OCI-LY3 (cell line): ENCODE measurements around the gene MARK4.

Source experiments
- H2AFZ ChIP-seq: fragments of 200-600, 300-600 bp; shearing (Covaris generic); 2 replicates; pipeline ENCODE4 v1.6.0; 2014; ENCODE audit warnings: antibody characterized with exemption, low read depth, low read length
- H3K27ac ChIP-seq: fragments of 200-600, 300-600 bp; sonication (generic); 2 replicates; pipeline ENCODE4 v1.5.1; 2014; ENCODE audit warnings: mild to moderate bottlenecking, low read length, moderate library complexity, mixed read lengths
- H3K27me3 ChIP-seq: fragments of 200-600, 300-600 bp; sonication (generic); 2 replicates; pipeline ENCODE4 v1.6.1; 2014; ENCODE audit warnings: low read depth, low read length, mixed read lengths
- H3K36me3 ChIP-seq: fragments of 200-600, 300-600 bp; sonication (generic); replicated peaks from 2 replicates; pipeline ENCODE3; 2014; ENCODE audit warnings: low read depth, low read length, mixed read lengths
- H3K4me1 ChIP-seq: fragments of 300-600, 200-600 bp; sonication (generic); 2 replicates; pipeline ENCODE4 v1.6.1; 2014; ENCODE audit warnings: low read length, mixed read lengths
- H3K4me2 ChIP-seq: fragments of 200-600, 300-600 bp; sonication (generic); 2 replicates; pipeline ENCODE4 v1.6.1; 2014; ENCODE audit warnings: low read length, mixed read lengths
- H3K4me3 ChIP-seq: fragments of 300-600, 200-600 bp; sonication (generic); 2 replicates; pipeline ENCODE4 v1.5.1; 2014; ENCODE audit warnings: antibody characterized with exemption, mild to moderate bottlenecking, low read length, moderate library complexity
- H3K79me2 ChIP-seq: fragments of 300-600, 200-600 bp; shearing (Covaris generic); 2 replicates; pipeline ENCODE4 v1.6.1; 2014; ENCODE audit warnings: mild to moderate bottlenecking, low read length, mixed read lengths
- H3K9ac ChIP-seq: fragments of 300-600, 200-600 bp; shearing (Covaris generic); 2 replicates; pipeline ENCODE4 v1.6.0; 2014; ENCODE audit warnings: mild to moderate bottlenecking, low read length, moderate library complexity
- H3K9me3 ChIP-seq: fragments of 200-600, 300-600 bp; shearing (Covaris generic); 2 replicates; pipeline ENCODE4 v1.6.1; 2014; ENCODE audit warnings: low read length, mixed read lengths; ENCODE audit not compliant: insufficient read depth
- H4K20me1 ChIP-seq: fragments of 200-600, 300-600 bp; sonication (generic); 2 replicates; pipeline ENCODE4 v1.6.1; 2016; ENCODE audit warnings: low read length, mixed read lengths; ENCODE audit not compliant: insufficient read depth
- CTCF ChIP-seq: fragments of 200-600, 300-600 bp; sonication (generic); IDR thresholded peaks from 2 replicates; pipeline ENCODE4 v1.5.1; 2014; ENCODE audit warnings: antibody characterized with exemption, low read length, low read depth
- EZH2phosphoT487 ChIP-seq: fragments of 200-600 bp; shearing (Covaris generic); IDR thresholded peaks from 2 replicates; pipeline ENCODE4 v1.6.1; 2018; ENCODE audit warnings: antibody characterized with exemption, mixed run types, low read depth

The MARK4 gene

DNA sequence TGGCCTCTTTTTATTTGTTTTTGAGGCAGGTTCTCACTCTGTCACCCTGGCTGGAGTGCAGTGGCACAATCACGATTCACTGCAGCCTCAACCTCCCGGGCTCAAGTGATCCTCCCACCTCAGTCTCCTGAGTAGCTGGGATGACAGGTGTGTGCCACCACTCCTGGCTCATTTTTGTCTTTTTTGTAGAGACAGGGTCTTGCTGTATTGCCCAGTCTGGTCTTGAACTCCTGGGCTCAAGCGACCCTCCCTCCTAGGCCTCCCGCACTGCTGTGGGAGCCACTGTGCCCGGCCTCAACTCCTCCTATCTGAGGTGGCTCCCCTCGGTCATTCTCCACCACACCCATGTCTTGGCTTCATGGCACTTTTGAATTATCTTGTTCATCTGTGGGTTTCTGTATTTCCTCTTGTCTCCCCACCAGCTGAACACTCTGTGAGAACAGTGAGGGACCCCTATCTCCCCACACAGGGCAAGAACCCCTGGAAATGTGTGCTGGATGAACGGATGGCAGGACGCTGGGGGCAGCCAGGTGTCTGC, 63.7 kb downstream of the MARK4 start:
- no peak overlapping the region for H3K4me2 ChIP-seq
- no peak for TF ChIP-seq EZH2phosphoT487
- no peak for TF ChIP-seq CTCF
- no peak overlapping the region for H2AFZ ChIP-seq
- no peaks in the 10 kb centered on the region for H3K9me3 ChIP-seq
- H3K9ac ChIP-seq, result no peak overlapping the region
- no peak overlapping the region for H3K27ac ChIP-seq
- no peak overlapping the region for H3K4me3 ChIP-seq
- H3K27me3 ChIP-seq, result peaks cover 8% of the 10 kb centered on the region
- H3K79me2 ChIP-seq, result no peaks in the 10 kb centered on the region
- H3K36me3 ChIP-seq, result no peaks in the 10 kb centered on the region
- H3K4me1 ChIP-seq, result no peaks in the 10 kb centered on the region
- H4K20me1 ChIP-seq, result no peaks in the 10 kb centered on the region

DNA sequence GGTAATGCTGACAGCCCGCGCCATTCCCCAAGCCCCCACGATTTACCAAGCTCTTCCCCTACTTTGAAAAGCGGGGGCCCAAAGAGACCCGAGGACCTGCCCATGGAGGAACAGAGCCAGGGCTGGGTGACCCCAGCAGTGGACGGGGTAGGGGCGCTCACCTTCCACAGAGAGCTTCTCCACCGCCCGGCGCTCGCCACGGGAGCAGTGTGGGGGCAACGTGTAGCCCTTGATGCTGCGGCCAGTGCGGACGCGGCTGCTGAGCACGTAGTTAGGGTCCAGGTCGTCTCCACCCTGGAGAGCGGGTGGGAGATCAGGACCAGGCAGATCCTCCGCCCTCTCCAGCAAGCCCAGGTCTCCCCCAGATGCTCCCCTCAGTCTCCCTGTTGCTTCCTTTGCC, 64.2 kb downstream of the MARK4 start:
- H2AFZ ChIP-seq, result no peak overlapping the region
- H3K4me3 ChIP-seq, result no peak overlapping the region
- H3K4me2 ChIP-seq, result no peak overlapping the region
- TF ChIP-seq CTCF (no peak), EZH2phosphoT487 (no peak)
- no peak overlapping the region for H3K27ac ChIP-seq
- no peaks in the 10 kb centered on the region for H3K79me2 ChIP-seq
- H3K9ac ChIP-seq, result no peak overlapping the region
- no peaks in the 10 kb centered on the region for H3K9me3 ChIP-seq
- no peaks in the 10 kb centered on the region for H3K36me3 ChIP-seq
- no peaks in the 10 kb centered on the region for H3K4me1 ChIP-seq
- H3K27me3 ChIP-seq, result peaks cover 8% of the 10 kb centered on the region
- H4K20me1 ChIP-seq, result no peaks in the 10 kb centered on the region

DNA sequence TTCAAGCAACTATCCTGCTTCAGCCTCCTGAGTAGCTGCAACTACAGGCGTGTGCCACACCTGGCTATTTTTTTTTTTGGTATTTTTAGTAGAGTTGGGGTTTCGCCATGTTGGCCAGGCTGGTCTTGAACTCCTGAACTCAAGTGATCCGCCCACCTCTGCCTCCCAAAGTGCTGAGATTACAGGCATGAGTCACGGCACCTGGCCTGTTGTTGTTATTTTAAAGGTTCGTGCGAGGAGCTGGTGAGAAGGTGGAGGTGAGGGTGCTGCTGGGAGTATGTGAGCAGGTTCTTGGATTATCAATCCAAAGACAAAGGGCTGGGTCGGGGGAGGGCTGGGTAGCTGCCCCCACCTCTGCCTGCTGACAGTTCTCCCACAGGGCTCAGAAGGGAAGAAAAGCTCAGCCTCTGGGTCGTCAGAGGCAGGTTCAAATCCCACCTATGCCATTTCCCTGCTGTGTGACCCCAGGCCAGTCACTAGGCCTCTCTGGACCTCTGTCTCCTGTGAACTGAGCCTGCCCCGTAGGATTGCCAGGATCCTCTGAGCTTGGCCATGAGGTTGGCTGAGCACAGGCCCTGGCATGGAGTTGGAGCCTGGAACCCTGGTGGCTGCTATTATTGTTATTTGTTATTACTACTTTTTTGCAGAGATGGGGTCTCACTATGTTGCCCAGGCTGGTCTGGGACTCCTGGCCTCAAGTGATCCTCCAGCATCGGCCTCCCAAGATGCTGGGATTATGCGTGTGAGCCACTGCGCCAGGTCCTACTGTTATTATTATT, 70.1 kb downstream of the MARK4 start:
- no peak overlapping the region for H3K9ac ChIP-seq
- H4K20me1 ChIP-seq, result no peaks in the 10 kb centered on the region
- no peaks in the 10 kb centered on the region for H3K36me3 ChIP-seq
- H3K27me3 ChIP-seq, result peaks cover 8% of the 10 kb centered on the region
- no peak overlapping the region for H3K4me2 ChIP-seq
- no peak overlapping the region for H2AFZ ChIP-seq
- no peak overlapping the region for H3K4me3 ChIP-seq
- no peak overlapping the region for H3K27ac ChIP-seq
- H3K4me1 ChIP-seq, result no peaks in the 10 kb centered on the region; the same call in 1 of the 2 replicates
- no peaks in the 10 kb centered on the region for H3K9me3 ChIP-seq
- H3K79me2 ChIP-seq, result no peaks in the 10 kb centered on the region
- no peak for TF ChIP-seq CTCF
- TF ChIP-seq EZH2phosphoT487, result no peak

- peaks cover 5% of the 10 kb centered on the region; the same call in 1 of the 2 replicates for H3K27me3 ChIP-seq
- H3K79me2 ChIP-seq, result no peaks in the 10 kb centered on the region
- H2AFZ ChIP-seq, result no peak overlapping the region
- no peaks in the 10 kb centered on the region for H3K9me3 ChIP-seq
- no peaks in the 10 kb centered on the region for H4K20me1 ChIP-seq
- no peaks in the 10 kb centered on the region for H3K36me3 ChIP-seq
- H3K9ac ChIP-seq, result no peak overlapping the region
- H3K4me3 ChIP-seq, result no peak overlapping the region
- H3K4me1 ChIP-seq, result peaks cover 4% of the 10 kb centered on the region; the same call in 1 of the 2 replicates
- no peak overlapping the region for H3K27ac ChIP-seq
- no peak for TF ChIP-seq CTCF
- no peak for TF ChIP-seq EZH2phosphoT487
- no peak overlapping the region for H3K4me2 ChIP-seq
Observed at GRCh38 chr19:45321848-45322247, 70.8 kb downstream of the MARK4 start.
